ENCODE measurements around the gene RSPH9. TPM values are rescaled to one million over a fixed set of nuclear protein-coding genes. Genes with fewer than 3 reads are reported as not detected.
"Not testable (repeated sequence)": the region's sequence is repeated elsewhere in the genome, so short reads cannot be mapped to it uniquely, and the experiment has no call there.

The RSPH9 gene
- polyA plus RNA-seq, 1 experiment: 0.37 TPM

DNA sequence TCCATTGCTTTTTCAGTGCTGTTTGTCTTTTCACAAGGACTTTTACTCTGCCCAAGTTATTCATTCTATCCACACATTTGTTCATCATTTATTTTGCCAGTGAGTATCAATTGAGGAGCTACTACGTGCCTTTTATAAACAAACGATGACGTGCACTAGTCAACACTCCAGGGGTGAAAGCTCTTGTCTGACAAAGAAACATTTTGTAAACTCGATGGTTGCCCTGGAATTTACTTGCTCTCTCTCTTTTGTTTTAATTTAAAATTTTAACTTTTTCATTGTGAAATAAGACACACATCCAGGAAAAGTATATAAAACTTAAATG, 51.1 kb downstream of the RSPH9 start:
- CTCF ChIA-PET: interaction anchor here (1.6 kb wide), 1 partner anchor 73 kb away, joined by 7 read pairs; no protein-coding TSS in a partner anchor
- POLR2A ChIA-PET: interaction anchor here (1.1 kb wide), 1 partner anchor 19 kb away, joined by 3 read pairs; no protein-coding TSS in a partner anchor
- H3K9me3 ChIP-seq (ENCODE audit: control insufficient read depth, insufficient read depth, low read length): no peaks in the 10 kb centered on the region
- H3K4me3 ChIP-seq (ENCODE audit: low read depth, low read length): no peak overlapping the region
- TF ChIP-seq, protein P1, sequence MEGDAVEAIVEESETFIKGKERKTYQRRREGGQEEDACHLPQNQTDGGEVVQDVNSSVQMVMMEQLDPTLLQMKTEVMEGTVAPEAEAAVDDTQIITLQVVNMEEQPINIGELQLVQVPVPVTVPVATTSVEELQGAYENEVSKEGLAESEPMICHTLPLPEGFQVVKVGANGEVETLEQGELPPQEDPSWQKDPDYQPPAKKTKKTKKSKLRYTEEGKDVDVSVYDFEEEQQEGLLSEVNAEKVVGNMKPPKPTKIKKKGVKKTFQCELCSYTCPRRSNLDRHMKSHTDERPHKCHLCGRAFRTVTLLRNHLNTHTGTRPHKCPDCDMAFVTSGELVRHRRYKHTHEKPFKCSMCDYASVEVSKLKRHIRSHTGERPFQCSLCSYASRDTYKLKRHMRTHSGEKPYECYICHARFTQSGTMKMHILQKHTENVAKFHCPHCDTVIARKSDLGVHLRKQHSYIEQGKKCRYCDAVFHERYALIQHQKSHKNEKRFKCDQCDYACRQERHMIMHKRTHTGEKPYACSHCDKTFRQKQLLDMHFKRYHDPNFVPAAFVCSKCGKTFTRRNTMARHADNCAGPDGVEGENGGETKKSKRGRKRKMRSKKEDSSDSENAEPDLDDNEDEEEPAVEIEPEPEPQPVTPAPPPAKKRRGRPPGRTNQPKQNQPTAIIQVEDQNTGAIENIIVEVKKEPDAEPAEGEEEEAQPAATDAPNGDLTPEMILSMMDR (IDR thresholded peaks at IDR 0.05; ENCODE audit: low read depth, low read length): no peak
- no peak overlapping the region for H3K27ac ChIP-seq (ENCODE audit: low read depth, low read length)
- no peak for DNase-seq (ENCODE audit: low read depth, low spot score)
- no peaks in the 10 kb centered on the region for H3K27me3 ChIP-seq (ENCODE audit: control insufficient read depth, insufficient read depth, low read length)

DNA sequence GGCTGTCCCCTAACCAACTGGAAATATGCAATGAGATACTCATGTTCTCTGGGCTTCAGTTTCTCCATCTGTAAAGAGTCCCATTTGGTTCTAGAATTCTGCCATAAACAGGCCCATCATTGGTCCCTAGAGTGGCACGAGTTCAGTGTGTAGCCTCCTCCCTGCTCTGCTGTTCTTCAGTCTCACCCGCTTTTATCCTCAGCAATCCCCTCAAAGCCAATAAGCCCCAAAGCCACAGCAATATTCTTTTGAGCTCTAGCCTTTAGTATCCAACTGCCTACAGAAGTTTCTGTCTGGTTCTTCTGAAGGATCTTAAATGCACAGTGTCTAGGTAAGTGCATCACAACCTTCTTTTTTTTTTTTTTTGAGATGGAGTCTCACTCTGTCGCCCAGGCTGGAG, 52.6 kb downstream of the RSPH9 start:
- Histone ChIP-seq H3K27ac (ENCODE audit: low read depth, low read length) (no peak overlapping the region), H3K9me3 (ENCODE audit: control insufficient read depth, insufficient read depth, low read length) (no peaks in the 10 kb centered on the region), H3K4me3 (ENCODE audit: low read depth, low read length) (no peak overlapping the region), H3K27me3 (ENCODE audit: control insufficient read depth, insufficient read depth, low read length) (no peaks in the 10 kb centered on the region)
- CTCF ChIA-PET: interaction anchor here (0.7 to 1.6 kb wide), 2 partner anchors 72 to 104 kb away, joined by 5 to 8 read pairs; partner anchors contain the start of gene VEGFA
- POLR2A ChIA-PET: no interaction called here
- TF ChIP-seq, protein P1 (IDR thresholded peaks at IDR 0.05; ENCODE audit: low read depth, low read length): no peak
- DNase-seq (ENCODE audit: low read depth, low spot score): no peak

DNA sequence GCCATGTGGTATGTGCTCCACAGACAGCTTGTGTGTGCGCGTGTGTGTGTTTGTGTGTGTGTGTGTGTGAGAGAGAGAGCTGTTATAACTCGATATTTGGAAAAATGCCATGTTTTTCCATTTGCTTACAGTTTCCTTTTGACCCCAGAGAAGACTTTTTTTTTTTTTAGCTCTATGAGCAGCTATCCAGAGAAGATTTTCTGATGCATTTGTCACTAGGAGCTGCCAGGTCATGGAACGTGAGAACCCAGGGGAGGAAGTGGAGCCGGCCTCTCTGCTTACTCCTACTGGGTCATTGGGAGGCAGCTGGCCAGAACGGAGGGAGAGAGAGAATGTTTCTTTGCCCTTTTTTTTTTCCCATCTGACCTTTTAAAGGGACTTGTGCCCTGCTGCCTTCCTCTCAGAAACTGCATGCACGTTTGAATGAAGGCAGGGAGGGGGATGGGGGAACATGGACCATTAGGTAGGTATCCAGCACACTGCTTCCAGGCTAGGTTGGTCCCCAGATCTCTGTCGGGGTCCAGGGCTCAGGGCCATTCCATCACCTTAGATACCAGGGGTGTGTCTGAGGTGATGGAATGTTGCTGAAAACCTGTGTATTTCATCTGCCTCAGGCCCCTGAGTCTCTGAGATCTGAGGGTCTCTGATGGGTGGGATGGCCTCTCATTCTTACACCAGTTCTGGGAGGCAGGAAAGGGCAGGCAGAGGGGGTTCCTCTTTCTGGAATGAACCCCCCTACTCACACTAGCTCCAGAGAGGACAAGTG, 53.9 kb downstream of the RSPH9 start:
- DNase-seq (ENCODE audit: low read depth, low spot score): no peak
- Histone ChIP-seq H3K4me3 (ENCODE audit: low read depth, low read length) (no peak overlapping the region), H3K27me3 (ENCODE audit: control insufficient read depth, insufficient read depth, low read length) (no peaks in the 10 kb centered on the region), H3K27ac (ENCODE audit: low read depth, low read length) (no peak overlapping the region), H3K9me3 (ENCODE audit: control insufficient read depth, insufficient read depth, low read length) (no peaks in the 10 kb centered on the region)
- TF ChIP-seq, protein P1 (IDR thresholded peaks at IDR 0.05; ENCODE audit: low read depth, low read length): no peak
- ChIA-PET POLR2A (interaction anchor here (0.6 to 0.9 kb wide), 4 partner anchors 11 to 287 kb away, joined by 3 to 5 read pairs (median 4); partner anchors contain the start of genes GTPBP2, MRPS18A and VEGFA), CTCF (interaction anchor here (0.6 to 1.6 kb wide), 3 partner anchors 31 to 96 kb away, joined by 5 to 8 read pairs (median 6); partner anchors contain the start of gene VEGFA)

DNA sequence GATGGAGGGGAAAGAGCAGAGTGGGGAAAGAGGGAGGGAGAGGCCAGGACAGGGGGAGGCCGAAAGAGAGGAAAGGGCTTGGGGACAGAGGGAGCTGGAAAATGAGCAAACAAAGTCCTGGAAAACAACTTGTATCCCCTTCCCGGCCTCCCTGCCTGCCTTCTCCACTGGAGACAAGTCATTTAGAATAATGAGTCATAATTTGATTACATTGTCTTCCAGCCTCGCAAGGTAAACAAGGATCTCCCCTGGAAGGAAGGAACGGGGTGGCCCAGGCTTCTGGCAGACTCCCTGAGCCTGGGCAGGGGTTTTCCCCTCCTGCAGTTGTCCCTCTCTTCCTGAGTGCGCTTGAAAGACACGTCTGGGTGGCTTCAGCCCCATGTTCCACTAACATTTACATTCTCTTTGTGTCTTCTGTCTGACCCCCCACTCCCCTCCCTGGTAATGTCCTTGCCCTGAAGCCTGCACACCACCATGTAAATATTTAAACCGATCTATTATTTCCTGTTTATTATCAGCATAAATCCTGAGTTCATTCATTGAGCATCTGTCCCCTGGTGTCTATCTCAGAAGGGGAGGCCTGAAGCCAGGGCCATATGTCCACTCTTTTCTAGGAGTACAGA, 54.8 kb downstream of the RSPH9 start:
- ChIA-PET POLR2A (no interaction called here), CTCF (interaction anchor here (1.6 kb wide), 1 partner anchor 32 kb away, joined by 5 read pairs; no protein-coding TSS in a partner anchor)
- TF ChIP-seq, protein P1 (IDR thresholded peaks at IDR 0.05; ENCODE audit: low read depth, low read length): no peak
- Histone ChIP-seq H3K9me3 (ENCODE audit: control insufficient read depth, insufficient read depth, low read length) (no peaks in the 10 kb centered on the region), H3K27ac (ENCODE audit: low read depth, low read length) (peak overlapping the region; percentile 25), H3K27me3 (ENCODE audit: control insufficient read depth, insufficient read depth, low read length) (no peaks in the 10 kb centered on the region), H3K4me3 (ENCODE audit: low read depth, low read length) (no peak overlapping the region)
- no peak for DNase-seq (ENCODE audit: low read depth, low spot score)

DNA sequence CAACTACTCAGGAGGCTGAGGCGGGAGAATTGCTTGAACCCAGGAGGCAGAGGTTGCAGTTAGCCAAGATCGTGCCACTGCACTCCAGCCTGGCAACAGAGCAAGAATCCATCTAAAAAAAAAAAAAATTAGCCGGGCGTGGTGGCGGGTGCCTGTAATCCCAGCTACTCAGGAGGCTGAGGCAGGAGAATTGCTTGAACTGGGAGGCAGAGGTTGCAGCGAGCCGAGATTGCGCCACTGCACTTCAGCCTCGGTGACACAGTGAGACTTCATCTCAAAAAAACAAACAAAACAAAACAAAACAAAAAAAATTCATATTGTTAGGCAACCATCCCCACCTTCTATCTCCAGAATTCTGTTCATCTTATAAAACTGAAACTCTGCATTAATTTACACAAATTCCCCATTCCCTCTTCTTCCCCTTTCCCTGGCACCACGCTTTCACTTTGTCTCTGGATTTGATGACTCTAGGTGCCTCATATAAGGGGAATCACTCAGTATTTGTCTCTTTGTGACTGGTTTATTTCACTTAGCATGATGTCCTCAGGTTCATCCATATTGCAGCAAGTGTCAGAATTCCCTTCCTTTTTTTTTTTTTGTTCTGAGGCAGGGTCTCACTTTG, 56.2 kb downstream of the RSPH9 start:
- H3K4me3 ChIP-seq (ENCODE audit: low read depth, low read length); H3K27ac ChIP-seq (ENCODE audit: low read depth, low read length); DNase-seq (ENCODE audit: low read depth, low spot score); H3K27me3 ChIP-seq (ENCODE audit: control insufficient read depth, insufficient read depth, low read length); POLR2A ChIA-PET; H3K9me3 ChIP-seq (ENCODE audit: control insufficient read depth, insufficient read depth, low read length): not testable (repeated sequence)
- CTCF ChIA-PET: interaction anchor here (1.0 kb wide), 1 partner anchor 533 kb away, joined by 3 read pairs; no protein-coding TSS in a partner anchor

Data from AG04450 (cell line).